DOHH2 (cell line): ENCODE data around the gene ADRA2B.
"Not testable (repeated sequence)": the region's sequence is repeated elsewhere in the genome, so short reads cannot be mapped to it uniquely, and the experiment has no call there.

Experiments
- H3F3A ChIP-seq: fragments of 200-600 bp; sonication (generic), shearing (Covaris generic); 2 replicates; pipeline ENCODE4 v1.6.0; 2016; ENCODE audit warnings: antibody characterized with exemption, mild to moderate bottlenecking; ENCODE audit not compliant: control insufficient read depth, insufficient read depth
- H3K27ac ChIP-seq: fragments of 200-600 bp; sonication (generic); 2 replicates; pipeline ENCODE4 v1.5.1; 2014; ENCODE audit warnings: low read depth, mild to moderate bottlenecking, low read length, moderate library complexity
- H3K27me3 ChIP-seq: fragments of 200-600 bp; sonication (generic); 2 replicates; pipeline ENCODE4 v1.6.1; 2014; ENCODE audit warnings: mild to moderate bottlenecking, low read length, mixed read lengths; ENCODE audit not compliant: control insufficient read depth
- H3K36me3 ChIP-seq: fragments of 200-600 bp; sonication (generic); 2 replicates; pipeline ENCODE4 v1.6.1; 2014; ENCODE audit warnings: mild to moderate bottlenecking, low read length, moderate library complexity, mixed read lengths; ENCODE audit not compliant: control insufficient read depth
- H3K4me1 ChIP-seq: fragments of 200-600 bp; sonication (generic); 2 replicates; pipeline ENCODE4 v1.6.1; 2014; ENCODE audit warnings: mild to moderate bottlenecking, low read length, mixed read lengths; ENCODE audit not compliant: control insufficient read depth
- H3K4me2 ChIP-seq: fragments of 200-600 bp; sonication (generic); 2 replicates; pipeline ENCODE4 v1.6.0; 2014; ENCODE audit warnings: mild to moderate bottlenecking, low read length, moderate library complexity
- H3K4me3 ChIP-seq: fragments of 200-600 bp; sonication (generic); 2 replicates; pipeline ENCODE4 v1.5.1; 2014; ENCODE audit warnings: mild to moderate bottlenecking, low read length, mixed read lengths
- H3K79me2 ChIP-seq: fragments of 200-600 bp; sonication (generic); 2 replicates; pipeline ENCODE4 v1.6.1; 2014; ENCODE audit warnings: mild to moderate bottlenecking, low read length, mixed read lengths; ENCODE audit not compliant: control insufficient read depth
- H3K9me2 ChIP-seq: fragments of 200-600 bp; sonication (generic); replicated peaks from 2 replicates; pipeline ENCODE4 v1.6.1; 2014; ENCODE audit warnings: mild to moderate bottlenecking, low read length, mixed read lengths; ENCODE audit not compliant: control insufficient read depth
- H3K9me3 ChIP-seq: fragments of 200-600 bp; sonication (generic); 2 replicates; pipeline ENCODE4 v1.6.1; 2014; ENCODE audit warnings: antibody characterized with exemption, low read length, mixed read lengths; ENCODE audit not compliant: control insufficient read depth, insufficient read depth
- H4K20me1 ChIP-seq: fragments of 200-600 bp; sonication (generic); 2 replicates; pipeline ENCODE4 v1.6.0; 2014; ENCODE audit warnings: low read depth, mild to moderate bottlenecking, antibody characterized with exemption, low read length, moderate library complexity; ENCODE audit not compliant: control insufficient read depth, insufficient read depth
- CTCF ChIP-seq: fragments of 200-600 bp; sonication (generic); IDR thresholded peaks from one replicate; pipeline ENCODE4 v1.5.1; 2014; ENCODE audit warnings: antibody characterized with exemption, mild to moderate bottlenecking, low read depth, low read length; ENCODE audit not compliant: poor library complexity, severe bottlenecking
- EZH2phosphoT487 ChIP-seq: fragments of 200-600 bp; sonication (generic); IDR thresholded peaks from 2 replicates; pipeline ENCODE4 v1.6.1; 2017; ENCODE audit warnings: borderline replicate concordance, mild to moderate bottlenecking, antibody characterized with exemption, low read length, moderate library complexity, mixed read lengths

ADRA2B gene

GRCh38 chr2:96163415-96163767, 47.0 kb upstream of the ADRA2B start:
- peak overlapping the region; percentile 90 for H3K4me2 ChIP-seq
- H3K27ac ChIP-seq: peak overlapping the region; percentile 94
- no peaks in the 10 kb centered on the region for H3K79me2 ChIP-seq
- no peaks in the 10 kb centered on the region for H4K20me1 ChIP-seq
- H3K4me3 ChIP-seq: peak overlapping the region; percentile 63
- no peaks in the 10 kb centered on the region for H3K27me3 ChIP-seq
- H3K9me3 ChIP-seq: no peaks in the 10 kb centered on the region
- no peaks in the 10 kb centered on the region for H3K9me2 ChIP-seq
- peaks cover 31% of the 10 kb centered on the region for H3F3A ChIP-seq
- peaks cover 4% of the 10 kb centered on the region for H3K36me3 ChIP-seq
- no peak for TF ChIP-seq EZH2phosphoT487
- no peak for TF ChIP-seq CTCF
- H3K4me1 ChIP-seq: peaks cover 69% of the 10 kb centered on the region

DNA sequence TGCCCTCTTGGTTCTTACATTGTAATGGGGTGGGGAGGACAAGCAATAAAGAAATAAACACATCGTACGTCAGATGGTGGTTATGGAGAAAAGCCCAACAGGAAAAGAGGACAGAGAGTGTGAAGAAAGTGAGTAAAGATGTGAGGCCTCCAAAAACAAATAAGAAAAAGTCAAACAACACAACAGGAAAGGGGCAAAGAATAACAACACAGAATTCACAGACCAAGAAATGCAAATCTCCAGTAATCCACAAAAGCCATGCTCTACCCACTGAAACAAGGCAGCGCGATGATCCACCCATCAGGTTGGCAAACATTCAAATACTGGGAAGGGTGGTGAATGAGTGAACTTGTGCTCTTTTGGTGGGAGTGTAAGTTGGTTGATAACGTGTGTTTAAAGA, 45.5 kb upstream of the ADRA2B start:
- peak overlapping the region; percentile 90 for H3K4me2 ChIP-seq
- peak overlapping the region; percentile 94 for H3K27ac ChIP-seq
- H3K9me3 ChIP-seq: no peaks in the 10 kb centered on the region

GRCh38 chr2:96160366-96160765, 44.0 kb upstream of the ADRA2B start:
- Histone ChIP-seq H3K4me1 (peaks cover 87% of the 10 kb centered on the region), H3F3A (peaks cover 31% of the 10 kb centered on the region)
- H3K9me2 ChIP-seq, H4K20me1 ChIP-seq, H3K9me3 ChIP-seq, H3K36me3 ChIP-seq, H3K27me3 ChIP-seq, H3K4me3 ChIP-seq, H3K27ac ChIP-seq, H3K4me2 ChIP-seq, H3K79me2 ChIP-seq: not testable (repeated sequence)

More for the DNA sequence above, 45.5 kb upstream of the ADRA2B start:
- TF ChIP-seq EZH2phosphoT487 (no peak), CTCF (no peak)
- Histone ChIP-seq H4K20me1 (no peaks in the 10 kb centered on the region), H3K4me3 (peak overlapping the region; percentile 7), H3K27me3 (no peaks in the 10 kb centered on the region), H3K4me1 (peaks cover 71% of the 10 kb centered on the region), H3K79me2 (no peaks in the 10 kb centered on the region), H3K9me2 (no peaks in the 10 kb centered on the region), H3F3A (peaks cover 31% of the 10 kb centered on the region), H3K36me3 (peaks cover 4% of the 10 kb centered on the region)

DNA sequence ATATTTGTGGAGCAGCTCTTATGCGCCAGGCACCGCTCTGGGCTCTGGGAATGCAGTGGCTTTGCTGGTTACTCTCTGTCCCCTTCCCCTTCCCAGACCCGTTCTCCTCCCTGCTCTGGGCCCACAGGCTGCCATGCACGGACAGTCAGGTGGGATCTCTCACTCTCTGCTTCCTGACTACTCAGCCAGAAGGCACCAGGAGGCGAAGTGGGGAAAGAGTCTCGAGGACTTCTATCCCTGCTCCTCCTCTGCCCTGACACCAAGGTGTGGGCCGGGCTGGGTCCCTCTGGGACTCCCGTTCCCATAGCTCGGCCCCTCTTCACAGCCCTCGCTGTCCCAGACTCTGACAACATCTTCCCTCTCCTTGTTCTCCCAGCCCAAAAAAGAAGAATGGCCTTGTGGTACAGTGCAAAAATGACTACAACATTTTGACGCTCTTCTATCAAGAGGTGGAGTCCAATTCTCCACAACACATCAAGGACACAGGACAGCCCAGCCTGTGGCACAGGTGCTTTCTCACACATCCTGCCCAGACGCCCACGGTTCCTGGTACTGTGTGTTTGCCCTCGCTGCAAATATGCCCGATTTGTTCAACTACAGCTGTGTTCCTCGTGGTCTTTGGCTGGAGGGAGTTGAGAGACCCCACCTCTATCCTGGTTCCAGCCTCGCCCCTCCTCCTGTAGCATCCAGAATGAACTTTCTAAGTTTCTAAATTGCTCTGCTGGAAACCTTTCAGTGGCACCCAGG, 42.9 kb upstream of the ADRA2B start:
- TF ChIP-seq CTCF (no peak), EZH2phosphoT487 (no peak)
- no peaks in the 10 kb centered on the region for H3K27me3 ChIP-seq
- H3K4me1 ChIP-seq: peaks cover 82% of the 10 kb centered on the region
- H3K36me3 ChIP-seq: peaks cover 3% of the 10 kb centered on the region
- H3K9me2 ChIP-seq: no peaks in the 10 kb centered on the region
- H4K20me1 ChIP-seq: no peaks in the 10 kb centered on the region
- no peaks in the 10 kb centered on the region for H3K79me2 ChIP-seq
- no peak overlapping the region for H3K27ac ChIP-seq
- no peaks in the 10 kb centered on the region for H3K9me3 ChIP-seq
- H3K4me3 ChIP-seq: no peak overlapping the region
- H3F3A ChIP-seq: peaks cover 30% of the 10 kb centered on the region
- H3K4me2 ChIP-seq: peak overlapping the region; percentile 1; the same call in 1 of the 2 replicates
